ENCODE results near the gene MRPL54.

Gene MRPL54

GRCh38 chr19:3762501-3763459 lies at the start of gene MRPL54:
TSS of gene MRPL54 (plus strand) at chr19:3762682. CDS start at chr19:3762701, 19 bp downstream.
- DNase-seq, result peak; percentile 99

DNA sequence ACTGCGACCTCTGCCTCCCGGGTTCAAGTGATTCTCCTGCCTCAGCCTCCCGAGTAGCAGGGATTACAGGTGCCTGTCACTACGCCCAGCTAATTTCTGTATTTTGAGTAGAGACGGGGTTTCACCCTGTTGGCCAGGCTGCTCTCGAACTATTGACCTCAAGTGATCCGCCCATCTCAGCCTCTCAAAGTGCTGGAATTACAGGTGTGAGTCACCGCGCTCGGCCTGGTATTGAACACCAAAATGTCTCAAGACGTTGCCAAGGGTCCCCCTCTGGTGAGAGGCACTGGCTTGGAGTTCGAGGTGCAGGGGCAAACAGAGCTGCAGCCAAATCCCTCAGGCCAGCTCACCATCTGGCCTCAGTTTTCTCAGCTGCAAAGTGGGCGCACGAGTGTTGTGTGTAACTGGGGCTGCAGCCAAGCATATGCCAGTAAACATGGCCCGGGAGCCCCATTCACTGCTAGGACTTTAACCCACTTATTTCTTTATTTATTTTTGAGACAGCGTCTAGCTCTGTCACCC lies 46.3 kb upstream of the MRPL54 start:
- DNase-seq, result no peak

- no peak for DNase-seq
These were observed 42.6 kb upstream of the MRPL54 start for GRCh38 chr19:3719868-3720267.

- DNase-seq, result no peak
These were observed 42.0 kb upstream of the MRPL54 start for GRCh38 chr19:3720349-3720917.

- peak; percentile 88 for DNase-seq
These were observed 41.2 kb upstream of the MRPL54 start for GRCh38 chr19:3721131-3721886.

DNA sequence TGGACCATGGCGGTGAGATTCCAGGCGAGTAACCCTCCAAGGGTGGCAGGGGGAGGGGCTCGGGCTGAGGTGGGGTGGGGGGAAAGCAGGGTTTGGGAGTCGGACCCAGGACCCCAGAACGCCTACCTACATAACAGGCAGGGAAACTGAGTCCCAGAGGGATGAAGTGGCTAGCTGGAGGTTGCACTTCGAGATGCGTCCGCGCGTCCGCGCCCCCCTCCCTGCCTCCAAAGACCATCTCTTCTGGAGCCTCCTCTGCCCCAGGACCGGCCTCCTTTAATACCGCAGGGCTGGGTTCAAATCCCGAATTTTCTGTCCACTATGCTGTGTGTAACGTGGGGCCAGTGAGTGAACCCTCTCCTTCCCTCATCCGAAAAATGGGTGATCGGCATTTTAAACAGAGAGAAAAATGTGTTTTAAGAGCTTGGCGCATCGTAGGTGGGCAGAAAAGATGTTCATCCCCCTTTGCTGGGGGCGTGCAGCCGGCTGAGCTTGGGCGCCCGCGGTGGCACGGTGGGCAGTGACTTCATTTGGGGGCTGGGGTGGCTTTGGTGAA lies 40.5 kb upstream of the MRPL54 start:
- no peak for DNase-seq

GRCh38 chr19:3722443-3723109 lies 39.9 kb upstream of the MRPL54 start:
- no peak for DNase-seq

GRCh38 chr19:3723110-3723488 lies 39.4 kb upstream of the MRPL54 start:
- no peak for DNase-seq

GRCh38 chr19:3723883-3724282 lies 38.6 kb upstream of the MRPL54 start:
- no peak for DNase-seq

GRCh38 chr19:3725121-3725520 lies 37.4 kb upstream of the MRPL54 start:
- no peak for DNase-seq

- no peak for DNase-seq
These were observed 36.7 kb upstream of the MRPL54 start for GRCh38 chr19:3725640-3726310.

DNA sequence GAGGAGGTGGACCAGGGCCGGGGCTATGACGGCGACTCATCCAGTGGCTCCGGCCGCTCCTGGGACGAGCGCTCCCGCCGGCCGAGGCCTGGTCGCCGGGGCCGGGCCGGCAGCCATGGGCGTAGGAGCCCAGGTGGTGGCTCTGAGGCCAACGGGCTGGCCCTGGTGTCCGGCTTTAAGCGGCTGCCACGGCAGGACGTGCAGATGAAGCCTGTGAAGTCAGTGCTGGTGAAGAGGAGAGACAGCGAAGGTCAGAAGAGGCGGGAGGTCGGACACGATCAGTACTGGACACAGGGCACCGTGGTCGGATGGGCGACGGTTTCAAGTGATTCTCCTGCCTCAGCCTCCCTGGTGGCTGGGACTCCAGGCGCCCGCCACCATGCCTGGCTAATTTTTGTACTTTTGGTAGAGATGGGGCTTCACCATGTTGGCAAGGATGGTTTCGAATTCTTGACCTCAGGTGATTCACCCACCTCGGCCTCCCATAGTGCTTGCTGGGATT lies 32.0 kb upstream of the MRPL54 start:
- no peak for DNase-seq

DNA sequence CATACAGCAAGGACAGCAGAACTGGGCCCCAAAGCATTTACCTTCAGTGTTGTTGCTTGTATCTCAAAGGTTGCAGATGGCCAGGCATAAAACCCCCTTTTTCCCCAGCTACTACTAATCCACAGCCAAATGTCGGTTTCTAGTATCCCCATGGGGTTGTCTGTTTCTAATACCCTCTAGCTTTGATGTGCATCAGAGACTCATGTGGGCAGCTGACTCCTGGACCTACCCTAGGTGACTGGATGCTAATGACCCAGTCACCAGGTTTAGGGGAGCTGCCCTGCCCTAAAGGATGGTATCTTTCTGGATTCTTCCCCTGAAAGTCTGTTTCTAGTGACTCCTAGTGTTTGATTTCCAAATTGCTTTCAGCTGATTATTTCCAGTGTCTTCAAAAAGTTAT lies 30.4 kb upstream of the MRPL54 start:
- no peak for DNase-seq

DNA sequence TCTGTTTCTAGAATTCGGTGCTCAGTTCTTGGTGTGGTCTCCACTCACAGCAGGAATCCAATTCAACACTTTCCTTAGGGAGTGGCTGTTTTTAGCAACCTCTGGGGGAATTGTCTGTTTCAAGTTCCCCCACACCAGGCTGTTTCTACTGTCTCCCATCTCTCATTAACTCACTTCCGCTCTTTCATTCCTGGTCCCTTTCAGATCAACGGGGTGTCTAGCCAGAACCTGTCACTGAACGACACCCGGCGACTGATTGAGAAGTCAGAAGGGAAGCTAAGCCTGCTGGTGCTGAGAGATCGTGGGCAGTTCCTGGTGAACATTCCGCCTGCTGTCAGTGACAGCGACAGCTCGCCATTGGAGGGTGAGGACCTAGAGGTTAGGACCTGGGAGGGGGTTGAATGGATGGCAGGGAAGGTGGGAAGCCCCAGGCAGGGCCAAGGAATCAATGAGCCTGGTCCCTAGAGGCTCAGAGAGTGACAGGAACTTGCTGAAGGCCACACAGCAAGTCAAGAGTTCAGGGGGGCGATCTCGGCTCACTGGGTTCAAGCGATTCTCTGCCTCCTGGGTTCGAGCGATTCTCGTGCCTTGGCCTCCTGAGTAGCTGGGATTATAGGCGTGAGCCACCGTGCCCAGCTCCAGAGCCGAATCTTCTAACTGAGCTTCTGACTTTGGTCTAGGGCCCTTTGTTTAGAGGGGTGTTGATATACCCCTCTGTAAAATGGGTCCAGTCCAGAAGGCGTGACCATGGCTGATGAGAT lies 28.8 kb upstream of the MRPL54 start:
- DNase-seq, result no peak

- no peak for DNase-seq
These were observed 28.2 kb upstream of the MRPL54 start for GRCh38 chr19:3734310-3734600.

GRCh38 chr19:3736106-3736724 lies 26.3 kb upstream of the MRPL54 start:
- DNase-seq, result no peak

DNA sequence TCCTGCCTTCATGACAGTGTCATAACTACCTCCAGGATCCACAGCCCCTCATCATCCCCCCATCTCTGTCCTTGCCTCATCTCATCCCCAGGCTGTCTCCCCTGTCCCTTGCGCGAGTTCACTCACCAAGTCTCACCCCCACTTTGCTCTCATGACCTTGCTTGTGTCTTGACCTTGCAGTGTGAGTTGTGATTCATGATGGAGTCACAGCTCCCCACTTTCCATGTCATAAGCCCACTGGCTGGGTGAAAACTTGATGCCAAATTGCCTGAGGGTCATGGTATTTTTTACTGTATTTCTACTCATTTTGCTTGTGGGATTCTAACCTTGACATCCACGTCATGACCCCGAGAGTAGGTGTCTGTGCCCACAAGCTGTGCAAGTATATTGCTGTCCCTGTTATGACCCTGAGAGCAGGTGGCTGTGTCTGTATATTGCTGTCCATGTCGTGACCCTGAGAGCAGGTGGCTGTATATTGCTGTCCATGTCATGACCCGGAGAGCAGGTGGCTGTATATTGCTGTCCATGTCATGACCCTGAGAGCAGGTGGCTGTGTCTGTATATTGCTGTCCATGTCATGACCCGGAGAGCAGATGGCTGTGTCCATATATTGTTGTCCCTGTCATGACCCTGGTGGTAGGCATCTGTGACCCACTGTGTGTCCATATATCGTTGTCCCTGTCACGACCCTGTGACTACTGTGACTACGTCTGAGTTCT lies 24.8 kb upstream of the MRPL54 start:
- DNase-seq, result no peak

- no peak for DNase-seq
These were observed 23.8 kb upstream of the MRPL54 start for GRCh38 chr19:3738477-3739220.

DNA sequence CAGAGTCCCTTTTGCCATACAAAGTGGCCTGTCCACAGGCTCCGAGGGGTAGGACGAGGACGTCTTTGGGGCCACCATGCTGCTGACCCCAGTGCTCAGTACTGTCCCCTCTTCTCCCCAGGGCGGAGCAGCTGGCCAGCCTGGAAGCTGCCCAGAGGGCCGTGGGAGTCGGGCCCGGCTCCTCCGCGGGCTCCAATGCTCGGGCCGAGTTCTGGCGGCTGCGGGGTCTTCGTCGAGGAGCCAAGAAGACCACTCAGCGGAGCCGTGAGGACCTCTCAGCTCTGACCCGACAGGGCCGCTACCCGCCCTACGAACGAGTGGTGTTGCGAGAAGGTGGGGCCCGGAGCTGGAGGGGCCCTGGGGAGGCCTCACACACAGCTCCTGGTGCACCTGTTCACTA lies 22.1 kb upstream of the MRPL54 start:
- no peak for DNase-seq
